ENCODE measurements around the gene MPL.

MPL gene

DNA sequence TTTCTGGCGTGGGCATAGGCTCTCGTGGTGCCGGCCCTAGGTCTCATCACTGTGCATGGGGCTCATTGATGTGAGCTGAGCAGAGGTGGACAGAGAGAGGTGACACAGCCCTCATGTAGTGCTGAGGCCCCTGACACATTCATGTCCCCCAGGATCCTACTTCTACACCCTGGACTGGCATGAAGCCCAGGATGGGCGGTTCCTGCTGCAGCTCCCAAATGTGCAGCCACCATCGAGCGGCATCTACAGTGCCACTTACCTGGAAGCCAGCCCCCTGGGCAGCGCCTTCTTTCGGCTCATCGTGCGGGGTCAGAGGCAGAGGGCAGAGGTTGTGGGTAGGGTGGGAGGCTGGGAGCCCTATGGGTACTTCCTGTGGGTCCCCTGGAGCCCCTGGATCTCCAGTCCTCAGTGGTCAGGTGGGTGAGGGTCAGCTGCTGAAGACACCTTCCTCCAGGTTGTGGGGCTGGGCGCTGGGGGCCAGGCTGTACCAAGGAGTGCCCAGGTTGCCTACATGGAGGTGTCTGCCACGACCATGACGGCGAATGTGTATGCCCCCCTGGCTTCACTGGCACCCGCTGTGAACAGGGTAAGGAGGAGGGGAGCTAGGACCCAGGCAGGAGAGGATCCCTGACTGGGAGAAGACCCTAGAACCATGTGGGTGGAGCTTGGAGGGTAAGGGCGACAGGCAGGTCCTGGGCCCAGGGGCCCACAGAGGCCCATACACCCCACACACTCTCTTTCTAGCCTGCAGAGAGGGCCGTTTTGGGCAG is 30.7 kb upstream of the MPL start:
- DNase-seq (ENCODE audit: low read depth) = no peak

DNA sequence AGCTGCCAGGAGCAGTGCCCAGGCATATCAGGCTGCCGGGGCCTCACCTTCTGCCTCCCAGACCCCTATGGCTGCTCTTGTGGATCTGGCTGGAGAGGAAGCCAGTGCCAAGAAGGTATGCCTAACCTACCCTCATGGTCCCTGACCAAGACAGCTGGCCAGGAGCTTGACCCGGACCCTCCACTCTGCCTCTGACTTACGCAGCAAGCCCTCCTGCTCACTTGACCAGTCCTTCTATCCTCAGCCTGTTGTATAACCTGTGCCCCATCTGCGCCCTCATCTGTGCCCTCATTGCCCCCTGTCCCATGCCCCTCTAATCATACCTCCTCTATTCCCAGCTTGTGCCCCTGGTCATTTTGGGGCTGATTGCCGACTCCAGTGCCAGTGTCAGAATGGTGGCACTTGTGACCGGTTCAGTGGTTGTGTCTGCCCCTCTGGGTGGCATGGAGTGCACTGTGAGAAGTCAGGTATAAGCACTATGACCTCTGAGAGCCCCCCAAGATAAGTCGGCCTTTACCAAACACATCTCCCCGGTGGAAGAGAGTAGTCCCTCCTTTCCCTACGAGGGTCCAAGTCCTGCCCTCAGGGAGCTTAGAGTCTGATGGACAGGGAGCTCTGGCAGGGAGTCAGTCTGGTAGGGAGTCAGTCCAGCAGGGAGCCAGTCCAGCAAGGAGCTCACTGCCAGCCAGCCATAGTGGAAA is 30.0 kb upstream of the MPL start:
- DNase-seq (ENCODE audit: low read depth) = no peak

DNA sequence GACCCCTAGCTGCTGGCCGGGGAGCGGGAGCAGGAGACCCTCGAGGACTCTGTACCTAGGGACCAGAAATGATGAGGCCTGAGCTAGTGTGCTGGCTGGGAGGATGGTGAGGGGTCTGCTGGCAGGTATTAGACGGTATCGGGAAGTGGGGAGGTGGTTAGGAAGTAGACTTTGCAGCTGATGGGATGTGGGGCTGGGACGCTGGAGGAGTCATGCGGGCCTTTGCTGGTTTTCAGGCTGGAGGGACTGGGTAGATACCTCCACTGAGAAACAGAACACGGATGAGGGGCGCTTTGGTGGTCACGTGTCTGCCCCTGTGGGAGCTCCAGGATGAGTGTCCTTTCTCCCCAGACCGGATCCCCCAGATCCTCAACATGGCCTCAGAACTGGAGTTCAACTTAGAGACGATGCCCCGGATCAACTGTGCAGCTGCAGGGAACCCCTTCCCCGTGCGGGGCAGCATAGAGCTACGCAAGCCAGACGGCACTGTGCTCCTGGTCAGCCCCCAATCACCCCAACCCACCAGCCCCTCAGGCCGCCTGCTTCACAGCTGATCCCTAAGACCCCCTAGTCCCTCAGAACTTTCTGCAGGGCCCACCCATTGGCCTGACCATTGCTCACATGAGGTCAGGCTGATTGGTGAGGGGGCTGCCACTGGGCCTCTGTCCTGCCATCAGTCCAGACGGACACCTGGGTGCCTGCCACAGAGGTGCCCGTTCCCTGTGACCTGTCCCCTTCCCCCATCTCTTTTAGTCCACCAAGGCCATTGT is 28.8 kb upstream of the MPL start:
- DNase-seq (ENCODE audit: low read depth) = no peak

DNA sequence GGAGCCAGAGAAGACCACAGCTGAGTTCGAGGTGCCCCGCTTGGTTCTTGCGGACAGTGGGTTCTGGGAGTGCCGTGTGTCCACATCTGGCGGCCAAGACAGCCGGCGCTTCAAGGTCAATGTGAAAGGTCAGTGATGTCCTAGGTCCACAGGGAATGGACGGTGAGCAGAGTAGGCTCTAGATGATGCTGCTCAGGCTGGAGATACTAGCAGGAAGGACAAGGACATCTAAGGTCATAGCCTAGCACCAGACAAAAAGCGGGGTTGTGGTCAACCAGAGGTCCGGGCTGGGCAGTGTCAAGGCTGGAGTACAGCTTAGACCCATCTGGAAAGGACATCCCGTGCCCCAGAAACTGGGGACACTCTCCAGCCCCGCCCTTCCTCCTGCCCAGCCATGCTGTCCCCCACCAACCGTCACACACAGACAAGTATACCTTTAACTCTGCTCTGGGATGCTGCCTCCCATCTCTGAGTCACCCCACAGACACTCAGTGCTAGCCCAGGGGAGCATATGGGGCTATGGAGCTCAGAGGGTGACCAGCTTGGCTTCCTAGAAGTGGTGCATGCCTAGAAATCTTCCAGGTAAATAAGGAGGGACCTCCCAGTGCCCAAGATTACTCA is 28.1 kb upstream of the MPL start:
- no peak for DNase-seq (ENCODE audit: low read depth)

DNA sequence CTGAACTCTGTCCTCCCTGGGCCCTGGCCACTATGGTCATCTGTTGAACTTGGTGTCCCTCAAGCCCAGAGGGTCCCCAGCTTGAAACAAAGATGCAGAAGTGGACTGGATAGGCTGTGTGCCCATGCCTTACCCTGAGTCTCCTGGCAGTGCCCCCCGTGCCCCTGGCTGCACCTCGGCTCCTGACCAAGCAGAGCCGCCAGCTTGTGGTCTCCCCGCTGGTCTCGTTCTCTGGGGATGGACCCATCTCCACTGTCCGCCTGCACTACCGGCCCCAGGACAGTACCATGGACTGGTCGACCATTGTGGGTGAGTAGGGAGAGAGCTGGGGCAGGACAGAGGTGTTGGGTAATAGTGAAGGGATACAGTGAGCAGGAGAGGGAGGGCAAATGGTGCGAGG is 26.1 kb upstream of the MPL start:
- no peak for DNase-seq (ENCODE audit: low read depth)

DNA sequence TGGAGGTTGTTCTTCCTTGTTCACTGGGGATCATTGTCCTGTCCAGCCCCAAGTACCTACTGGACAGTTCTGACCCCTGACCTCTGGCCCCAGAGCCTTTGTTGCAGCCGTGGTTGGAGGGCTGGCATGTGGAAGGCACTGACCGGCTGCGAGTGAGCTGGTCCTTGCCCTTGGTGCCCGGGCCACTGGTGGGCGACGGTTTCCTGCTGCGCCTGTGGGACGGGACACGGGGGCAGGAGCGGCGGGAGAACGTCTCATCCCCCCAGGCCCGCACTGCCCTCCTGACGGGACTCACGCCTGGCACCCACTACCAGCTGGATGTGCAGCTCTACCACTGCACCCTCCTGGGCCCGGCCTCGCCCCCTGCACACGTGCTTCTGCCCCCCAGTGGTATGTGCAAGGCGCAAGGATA is 25.4 kb upstream of the MPL start:
- DNase-seq (ENCODE audit: low read depth) = no peak

DNA sequence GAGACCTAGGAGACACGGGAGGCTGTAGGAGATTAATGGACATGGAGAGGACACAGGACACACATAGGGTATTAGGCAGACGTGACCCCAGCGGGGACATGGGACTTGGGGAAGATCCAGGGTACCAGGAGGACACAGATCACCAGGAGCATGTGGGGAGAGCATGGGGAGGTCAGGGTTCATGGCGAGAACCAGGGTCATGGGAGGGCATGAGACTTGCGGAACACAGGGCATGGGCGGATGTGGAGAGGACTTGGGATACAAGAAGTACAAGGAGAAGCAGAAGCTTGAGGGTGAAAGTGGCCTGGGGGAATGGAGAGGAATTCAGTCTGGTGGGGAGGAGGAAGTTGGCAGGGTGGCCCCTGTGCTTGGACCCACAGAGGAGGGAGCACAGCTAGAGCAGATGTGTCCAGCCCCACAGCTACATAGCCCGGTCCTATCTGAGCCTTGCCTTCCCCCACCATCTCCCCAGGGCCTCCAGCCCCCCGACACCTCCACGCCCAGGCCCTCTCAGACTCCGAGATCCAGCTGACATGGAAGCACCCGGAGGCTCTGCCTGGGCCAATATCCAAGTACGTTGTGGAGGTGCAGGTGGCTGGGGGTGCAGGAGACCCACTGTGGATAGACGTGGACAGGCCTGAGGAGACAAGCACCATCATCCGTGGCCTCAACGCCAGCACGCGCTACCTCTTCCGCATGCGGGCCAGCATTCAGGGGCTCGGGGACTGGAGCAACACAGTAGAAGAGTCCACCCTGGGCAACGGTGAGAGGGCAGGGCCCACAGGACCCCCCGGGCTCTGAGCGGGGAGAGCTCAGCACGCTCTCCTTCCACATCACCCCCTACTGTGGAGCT is 24.7 kb upstream of the MPL start:
- DNase-seq (ENCODE audit: low read depth) = no peak

DNA sequence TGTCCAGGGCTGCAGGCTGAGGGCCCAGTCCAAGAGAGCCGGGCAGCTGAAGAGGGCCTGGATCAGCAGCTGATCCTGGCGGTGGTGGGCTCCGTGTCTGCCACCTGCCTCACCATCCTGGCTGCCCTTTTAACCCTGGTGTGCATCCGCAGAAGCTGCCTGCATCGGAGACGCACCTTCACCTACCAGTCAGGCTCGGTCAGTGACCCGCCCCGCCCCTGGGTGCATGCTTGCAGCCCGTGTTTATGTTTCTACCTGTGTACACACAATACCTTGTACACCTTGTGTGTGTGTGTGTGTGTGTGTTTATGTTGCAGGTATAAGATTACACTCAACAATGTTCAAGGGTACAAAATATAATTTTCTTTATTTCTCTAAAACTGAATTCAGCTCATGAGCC is 23.8 kb upstream of the MPL start:
- no peak for DNase-seq (ENCODE audit: low read depth)

DNA sequence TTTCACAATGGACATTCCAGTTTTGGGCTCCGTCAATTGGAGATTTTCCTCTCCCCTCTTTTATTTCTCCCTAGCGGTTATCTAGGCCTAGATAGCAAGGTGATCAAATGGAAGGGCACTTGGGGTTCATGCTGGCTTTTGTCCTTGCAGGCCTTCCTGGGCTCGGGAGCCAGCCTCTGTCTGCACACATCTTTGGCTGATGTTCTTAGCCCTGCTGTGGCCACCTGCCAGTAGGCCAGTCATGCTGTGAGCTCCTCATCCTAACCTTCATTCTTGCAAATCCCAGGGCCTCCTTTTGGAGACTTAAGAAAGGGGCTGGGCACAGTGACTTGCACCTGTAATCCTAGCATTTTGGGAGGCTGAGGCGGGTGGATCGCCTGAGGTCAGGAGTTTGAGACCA is 23.4 kb upstream of the MPL start:
- no peak for DNase-seq (ENCODE audit: low read depth)

DNA sequence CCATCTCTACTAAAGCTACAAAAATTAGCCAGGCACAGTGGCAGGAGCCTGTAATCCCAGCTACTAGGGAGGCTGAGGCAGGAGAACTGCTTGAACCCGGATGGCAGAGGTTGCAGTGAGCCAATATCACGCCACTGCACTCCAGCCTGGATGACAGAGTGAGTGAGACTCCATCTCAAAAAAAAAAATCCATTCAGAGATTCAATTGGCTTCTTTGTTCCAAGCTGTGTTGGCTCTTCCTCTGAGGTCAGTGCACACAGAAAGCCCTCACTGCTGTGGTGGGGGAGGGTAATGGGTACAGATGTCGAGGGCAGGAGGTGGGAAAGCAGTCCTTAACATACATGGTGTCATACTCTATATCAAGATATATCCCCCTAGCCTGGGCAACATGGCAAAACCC is 22.1 kb upstream of the MPL start:
- DNase-seq (ENCODE audit: low read depth) = no peak

DNA sequence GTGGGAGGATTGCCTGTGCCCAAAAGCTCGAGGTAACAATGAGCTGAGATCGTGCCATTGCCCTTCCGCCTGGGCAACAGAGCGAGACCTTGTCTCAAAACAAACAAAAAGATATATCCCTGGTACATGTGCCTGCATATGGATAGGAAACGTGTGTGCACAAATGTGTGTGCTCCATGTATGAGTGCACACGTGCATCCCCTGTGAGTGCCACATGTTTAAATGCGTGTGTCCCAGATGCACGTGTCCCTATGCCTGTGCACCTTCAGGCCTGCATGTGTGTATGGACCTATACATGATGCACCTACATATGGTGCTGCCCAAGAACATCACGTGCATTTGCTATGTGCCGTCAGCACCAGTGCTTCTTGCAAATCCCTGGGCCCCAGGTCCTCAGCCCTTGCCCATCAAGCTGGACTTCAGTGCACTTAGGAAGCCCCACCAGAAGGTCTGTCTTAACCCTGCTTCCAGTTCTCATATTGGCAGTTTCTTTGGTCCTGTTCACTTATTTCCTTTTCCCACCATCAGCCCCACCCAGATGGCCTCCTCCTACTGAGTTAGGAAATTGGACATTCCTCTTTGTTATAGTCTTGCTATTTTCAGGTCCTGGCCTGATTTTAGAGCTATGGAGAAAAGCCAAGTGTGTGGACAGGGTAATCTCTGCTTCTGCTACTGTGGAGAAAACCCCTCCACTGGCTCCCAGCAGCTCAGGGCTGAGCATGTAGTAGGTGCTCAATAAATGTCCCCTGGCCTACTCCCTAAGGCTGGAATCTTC is 21.5 kb upstream of the MPL start:
- no peak for DNase-seq (ENCODE audit: low read depth)

DNA sequence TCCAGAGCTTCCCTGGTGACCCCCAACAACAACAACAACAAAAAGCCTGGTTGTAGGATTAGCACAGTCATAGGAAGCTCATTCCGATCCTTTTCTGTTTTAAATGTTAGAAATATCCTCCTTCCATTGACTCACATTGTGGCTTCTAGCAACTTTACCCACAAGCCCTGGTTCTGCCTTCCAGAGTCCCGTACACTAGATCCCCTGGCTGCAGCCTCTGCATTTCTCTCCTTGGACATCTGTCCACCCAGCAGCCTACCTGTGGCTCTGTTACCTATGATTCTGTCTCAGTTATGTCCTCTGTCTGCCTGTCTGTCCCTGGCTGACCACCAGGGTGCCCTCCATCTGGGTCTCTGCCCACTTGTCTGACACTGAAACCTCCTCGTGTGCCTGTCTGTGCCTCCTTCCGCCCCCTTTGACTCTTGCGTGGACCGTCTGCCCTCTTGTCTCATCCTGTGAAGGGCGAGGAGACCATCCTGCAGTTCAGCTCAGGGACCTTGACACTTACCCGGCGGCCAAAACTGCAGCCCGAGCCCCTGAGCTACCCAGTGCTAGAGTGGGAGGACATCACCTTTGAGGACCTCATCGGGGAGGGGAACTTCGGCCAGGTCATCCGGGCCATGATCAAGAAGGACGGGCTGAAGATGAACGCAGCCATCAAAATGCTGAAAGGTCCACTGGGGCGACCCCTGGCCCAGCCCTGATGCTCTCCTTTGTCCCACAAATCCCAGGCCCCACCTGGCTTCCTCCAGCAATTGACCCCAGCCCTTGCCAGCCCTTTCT is 20.7 kb upstream of the MPL start:
- DNase-seq (ENCODE audit: low read depth) = no peak

DNA sequence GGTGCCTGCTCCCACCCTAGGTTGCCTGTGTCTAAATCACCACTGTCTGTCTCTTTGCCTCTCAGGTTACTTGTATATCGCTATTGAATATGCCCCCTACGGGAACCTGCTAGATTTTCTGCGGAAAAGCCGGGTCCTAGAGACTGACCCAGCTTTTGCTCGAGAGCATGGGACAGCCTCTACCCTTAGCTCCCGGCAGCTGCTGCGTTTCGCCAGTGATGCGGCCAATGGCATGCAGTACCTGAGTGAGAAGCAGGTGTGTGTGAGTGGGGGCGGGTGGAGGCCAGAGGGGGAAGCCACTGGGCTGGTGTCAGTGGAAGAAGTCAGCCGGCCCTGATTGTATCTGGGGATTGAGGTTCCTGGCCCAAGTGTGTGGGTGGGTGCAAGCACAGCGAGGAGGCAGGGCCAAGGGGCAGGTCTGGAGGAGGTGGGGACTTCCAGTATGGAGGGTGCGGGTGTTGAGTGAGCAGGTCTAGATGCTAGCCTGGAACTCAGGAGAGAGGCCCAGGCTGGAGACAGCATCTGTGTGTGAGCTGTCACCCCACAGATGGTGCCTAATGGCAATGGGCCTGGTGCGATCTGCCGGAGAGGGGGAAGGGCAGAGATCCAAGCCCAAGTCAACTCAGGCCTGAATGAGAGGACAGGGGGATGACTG is 19.7 kb upstream of the MPL start:
- DNase-seq (ENCODE audit: low read depth) = no peak

DNA sequence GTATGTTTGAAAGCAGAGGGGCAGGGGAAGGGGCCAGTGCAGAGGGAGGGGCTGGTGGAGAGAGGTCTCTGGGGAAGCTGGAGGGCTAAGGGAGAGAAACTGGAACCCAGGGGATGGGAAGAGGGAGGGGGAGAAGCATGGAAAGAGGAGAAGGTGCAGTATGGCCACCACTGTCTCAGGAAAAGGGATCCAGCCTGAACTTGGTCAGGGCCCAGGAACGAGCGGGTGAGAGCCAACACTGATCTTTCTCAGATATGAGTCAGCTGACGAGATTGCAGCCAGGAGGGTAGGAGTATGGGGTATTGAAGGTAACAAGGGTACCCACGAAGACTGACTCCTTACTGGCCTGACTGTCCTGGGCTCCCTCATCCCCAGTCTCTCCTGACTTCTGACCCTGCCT is 18.8 kb upstream of the MPL start:
- no peak for DNase-seq (ENCODE audit: low read depth)

DNA sequence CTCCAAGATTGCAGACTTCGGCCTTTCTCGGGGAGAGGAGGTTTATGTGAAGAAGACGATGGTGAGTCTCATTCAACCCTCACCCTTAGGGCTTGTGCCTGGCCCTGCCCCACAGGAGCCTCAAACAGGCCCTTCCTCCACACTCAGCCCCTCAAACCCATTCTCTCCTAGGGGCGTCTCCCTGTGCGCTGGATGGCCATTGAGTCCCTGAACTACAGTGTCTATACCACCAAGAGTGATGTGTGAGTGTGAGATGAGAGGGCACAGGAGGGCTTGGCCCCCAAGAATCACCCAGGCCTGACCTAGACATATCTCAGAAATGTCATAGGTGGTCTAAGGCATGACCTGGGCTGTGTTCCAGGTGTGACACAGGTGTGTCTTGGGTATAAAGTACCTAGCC is 18.3 kb upstream of the MPL start:
- no peak for DNase-seq (ENCODE audit: low read depth)

DNA sequence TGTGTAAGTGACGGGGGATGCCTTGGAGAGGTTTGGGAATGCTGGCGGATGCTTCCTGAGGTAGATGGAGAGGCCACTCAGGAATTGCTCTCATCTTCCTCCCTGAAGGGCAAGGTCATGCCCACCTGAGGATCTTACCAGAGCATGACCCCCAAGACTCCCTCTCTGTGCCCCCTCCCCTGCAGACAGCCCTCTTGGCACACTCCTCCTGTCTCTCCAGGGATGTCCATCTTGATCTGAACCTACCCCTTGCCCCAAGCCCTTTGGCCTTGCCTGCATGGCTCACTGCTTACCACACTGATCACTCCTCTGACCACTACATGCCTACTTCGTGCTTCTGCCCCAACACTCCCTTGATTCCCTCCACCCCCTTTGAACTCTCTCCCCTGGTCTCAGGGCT is 17.9 kb upstream of the MPL start:
- no peak for DNase-seq (ENCODE audit: low read depth)

DNA sequence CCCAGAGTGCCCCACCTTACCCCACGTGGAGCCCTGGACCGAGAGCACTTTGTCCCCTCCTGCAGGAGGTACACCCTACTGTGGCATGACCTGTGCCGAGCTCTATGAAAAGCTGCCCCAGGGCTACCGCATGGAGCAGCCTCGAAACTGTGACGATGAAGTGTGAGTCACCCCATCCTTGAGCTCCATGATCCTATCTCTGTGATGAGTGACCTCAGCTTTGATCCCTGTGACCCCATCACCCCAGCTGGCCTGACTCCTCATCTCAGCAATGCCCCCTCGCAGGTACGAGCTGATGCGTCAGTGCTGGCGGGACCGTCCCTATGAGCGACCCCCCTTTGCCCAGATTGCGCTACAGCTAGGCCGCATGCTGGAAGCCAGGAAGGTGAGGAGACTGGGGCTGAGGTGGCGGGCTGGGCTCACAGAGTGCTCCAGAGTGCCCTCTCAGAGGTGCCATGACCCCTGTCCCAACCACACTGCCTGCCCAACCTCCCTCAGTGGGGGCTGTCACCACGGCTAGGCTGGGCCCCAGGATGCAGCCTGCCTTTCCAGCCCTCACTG is 16.2 kb upstream of the MPL start:
- no peak for DNase-seq (ENCODE audit: low read depth)

DNA sequence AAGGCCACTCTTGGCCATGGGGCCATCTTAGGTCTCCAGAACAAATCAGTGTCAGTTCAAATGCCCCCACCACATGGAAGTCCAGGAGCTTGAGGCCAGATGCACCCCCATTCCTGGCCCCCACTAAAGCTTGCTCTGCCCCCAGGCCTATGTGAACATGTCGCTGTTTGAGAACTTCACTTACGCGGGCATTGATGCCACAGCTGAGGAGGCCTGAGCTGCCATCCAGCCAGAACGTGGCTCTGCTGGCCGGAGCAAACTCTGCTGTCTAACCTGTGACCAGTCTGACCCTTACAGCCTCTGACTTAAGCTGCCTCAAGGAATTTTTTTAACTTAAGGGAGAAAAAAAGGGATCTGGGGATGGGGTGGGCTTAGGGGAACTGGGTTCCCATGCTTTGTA is 15.1 kb upstream of the MPL start:
- DNase-seq (ENCODE audit: low read depth) = no peak

DNA sequence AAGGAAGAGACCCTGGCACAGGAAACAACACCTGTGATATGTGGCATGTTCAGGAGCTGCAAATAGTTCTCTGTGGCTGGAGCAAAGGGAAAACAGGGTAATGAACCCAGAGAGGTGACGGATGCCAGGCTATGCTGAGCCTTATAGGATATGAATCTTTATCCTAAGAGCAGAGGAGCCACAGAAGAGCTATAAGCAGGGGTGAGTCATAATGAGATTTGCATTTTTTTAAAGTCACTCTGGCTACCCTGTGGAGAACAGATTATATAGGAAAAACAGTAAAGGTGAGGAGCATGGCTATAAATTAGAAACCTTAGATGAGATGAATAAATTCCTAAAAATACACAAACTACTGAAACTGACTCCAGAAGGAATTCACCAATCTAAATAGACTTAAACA is 12.8 kb upstream of the MPL start:
- no peak for DNase-seq (ENCODE audit: low read depth)

Measured in activated gamma-delta T cell treated with anti-CD3 and anti-CD28 coated beads, Interleukin-2, amount 50 U/mL, for 16 hours (primary cell).